HepG2 (cell line): Measurements from ENCODE around the gene EFNA4. TPM values are rescaled to one million over a fixed set of nuclear protein-coding genes. Genes with fewer than 3 reads are reported as not detected.

Experiments used
- CENPX ChIP-seq: sonication (generic); formaldehyde crosslinking; IDR thresholded peaks from 2 replicates; pipeline ENCODE4 v1.9.0; 2021; ENCODE audit warnings: mild to moderate bottlenecking, missing genetic modification reagents, moderate library complexity
- CHCHD3 ChIP-seq: sonication (generic); formaldehyde crosslinking; IDR thresholded peaks from 2 replicates; pipeline ENCODE4 v1.8.0; 2022; ENCODE audit warnings: mild to moderate bottlenecking, missing genetic modification reagents, moderate library complexity
- FLYWCH1 ChIP-seq: sonication (generic); formaldehyde crosslinking; IDR thresholded peaks from 2 replicates; pipeline ENCODE4 v1.8.1; 2023; ENCODE audit warnings: mild to moderate bottlenecking, missing genetic modification reagents
- FOXM1 ChIP-seq: sonication (generic); formaldehyde crosslinking; IDR thresholded peaks from 2 replicates; pipeline ENCODE4 v1.5.0; 2020; ENCODE audit warnings: missing genetic modification reagents
- KLF13 ChIP-seq: sonication (generic); formaldehyde crosslinking; IDR thresholded peaks from 2 replicates; pipeline ENCODE4 v1.4.0; 2020; ENCODE audit warnings: mild to moderate bottlenecking, missing genetic modification reagents
- MXD1 ChIP-seq: sonication (generic); formaldehyde crosslinking; IDR thresholded peaks from 2 replicates; pipeline ENCODE4 v1.4.0; 2020; ENCODE audit warnings: mild to moderate bottlenecking, missing genetic modification reagents
- MXD4 ChIP-seq: IDR thresholded peaks from 2 replicates; pipeline ENCODE4 v1.6.1; 2016; ENCODE audit warnings: mild to moderate bottlenecking, missing biosample characterization, missing genetic modification reagents
- POGZ ChIP-seq: sonication (generic); formaldehyde crosslinking; IDR thresholded peaks from 2 replicates; pipeline ENCODE4 v1.4.0; 2020; ENCODE audit warnings: mild to moderate bottlenecking, missing genetic modification reagents
- RBM39 ChIP-seq: fragments of 200-400 bp; formaldehyde crosslinking; IDR thresholded peaks from one replicate; pipeline ENCODE4 v1.6.1; 2018; ENCODE audit warnings: antibody characterized with exemption, mild to moderate bottlenecking, low read depth, low read length; ENCODE audit not compliant: poor library complexity, severe bottlenecking
- SNRNP70 ChIP-seq: fragments of 200-400 bp; formaldehyde crosslinking; IDR thresholded peaks from 2 replicates; pipeline ENCODE4 v1.6.1; 2017; ENCODE audit warnings: mild to moderate bottlenecking, low read depth, low read length, moderate library complexity
- TSC22D2 ChIP-seq: sonication (generic); formaldehyde crosslinking; IDR thresholded peaks from 2 replicates; pipeline ENCODE4 v1.5.1; 2020; ENCODE audit warnings: missing genetic modification reagents, mild to moderate bottlenecking, borderline replicate concordance
- ZBTB3 ChIP-seq: sonication (generic); formaldehyde crosslinking; IDR thresholded peaks from 2 replicates; pipeline ENCODE4 v1.4.0; 2020; ENCODE audit warnings: low read depth, mild to moderate bottlenecking, moderate library complexity, missing genetic modification reagents, borderline replicate concordance
- ZNF205 ChIP-seq: IDR thresholded peaks from 2 replicates; pipeline ENCODE4 v1.6.1; 2018; ENCODE audit warnings: missing biosample characterization, missing genetic modification reagents
- ZNF232 ChIP-seq: sonication (generic); formaldehyde crosslinking; IDR thresholded peaks from 2 replicates; pipeline ENCODE4 v1.4.0; 2020; ENCODE audit warnings: missing genetic modification reagents, borderline replicate concordance
- ZNF234 ChIP-seq: sonication (generic); formaldehyde crosslinking; conservative IDR thresholded peaks from 2 replicates; pipeline ENCODE4 v1.5.1; 2020; ENCODE audit warnings: mild to moderate bottlenecking, missing genetic modification reagents
- ZNF549 ChIP-seq: sonication (generic); formaldehyde crosslinking; IDR thresholded peaks from 2 replicates; pipeline ENCODE4 v1.5.0; 2020; ENCODE audit warnings: missing genetic modification reagents
- ZNF562 ChIP-seq: sonication (generic); formaldehyde crosslinking; IDR thresholded peaks from 2 replicates; pipeline ENCODE4 v1.8.0; 2022; ENCODE audit warnings: missing genetic modification reagents, borderline replicate concordance
- ZNF761 ChIP-seq: sonication (generic); formaldehyde crosslinking; conservative IDR thresholded peaks from 2 replicates; pipeline ENCODE4 v1.4.0; 2020; ENCODE audit warnings: mild to moderate bottlenecking, missing genetic modification reagents
- ZNF781 ChIP-seq: sonication (generic); formaldehyde crosslinking; IDR thresholded peaks from 2 replicates; pipeline ENCODE4 v1.5.1; 2020; ENCODE audit warnings: borderline replicate concordance, mild to moderate bottlenecking, missing genetic modification reagents; ENCODE audit errors: not compliant biosample characterization
- polyA plus RNA-seq, 8 experiments: library from polyadenylated mRNA; depleted of rRNA in 3 of 8; stranded (reverse) in 7 of 8; unstranded in 1 of 8; fragments of >200 nt; fragmentation: Illumina TruSeq in 4 of 8; extraction: Trizol in 4 of 8; gene quantifications; 2 replicates each; pipeline versions ENCODE4 v1.2.1 to v1.2.3, GENCODE V29; 2011 to 2016; ENCODE audit warnings: low read depth in 4 of 8, missing spikeins in 1 of 8, mixed read lengths in 1 of 8; ENCODE audit not compliant: insufficient read depth in 1 of 8
- total RNA-seq, 5 experiments: library from RNA; depleted of rRNA; stranded (reverse); fragments of >200 nt; fragmentation: Illumina TruSeq; extraction: Trizol; gene quantifications; 2 replicates each; pipeline ENCODE4 v1.2.3, GENCODE V29; 2016; ENCODE audit warnings: low read depth in 1 of 5
- TF ChIP-seq, protein P1 (sequence below): sonication (generic); formaldehyde crosslinking; IDR thresholded peaks from 2 replicates; pipeline ENCODE4 v1.4.0; 2020; ENCODE audit warnings: mild to moderate bottlenecking, missing genetic modification reagents
- TF ChIP-seq, protein P2 (sequence below): IDR thresholded peaks from 2 replicates; pipeline ENCODE4 v1.6.1; 2016; ENCODE audit warnings: low read depth, control low read depth
- TF ChIP-seq, protein P3 (sequence below): sonication (generic); formaldehyde crosslinking; IDR thresholded peaks from 2 replicates; pipeline ENCODE4 v1.5.0; 2020; ENCODE audit warnings: mild to moderate bottlenecking, missing genetic modification reagents, moderate library complexity

Gene EFNA4
- total and polyA plus RNA-seq, 2 of the 13 experiments (the other 11 are each of a cell fraction or from before 2014, with no cell fraction given) = 12.0 to 17.2 TPM

DNA sequence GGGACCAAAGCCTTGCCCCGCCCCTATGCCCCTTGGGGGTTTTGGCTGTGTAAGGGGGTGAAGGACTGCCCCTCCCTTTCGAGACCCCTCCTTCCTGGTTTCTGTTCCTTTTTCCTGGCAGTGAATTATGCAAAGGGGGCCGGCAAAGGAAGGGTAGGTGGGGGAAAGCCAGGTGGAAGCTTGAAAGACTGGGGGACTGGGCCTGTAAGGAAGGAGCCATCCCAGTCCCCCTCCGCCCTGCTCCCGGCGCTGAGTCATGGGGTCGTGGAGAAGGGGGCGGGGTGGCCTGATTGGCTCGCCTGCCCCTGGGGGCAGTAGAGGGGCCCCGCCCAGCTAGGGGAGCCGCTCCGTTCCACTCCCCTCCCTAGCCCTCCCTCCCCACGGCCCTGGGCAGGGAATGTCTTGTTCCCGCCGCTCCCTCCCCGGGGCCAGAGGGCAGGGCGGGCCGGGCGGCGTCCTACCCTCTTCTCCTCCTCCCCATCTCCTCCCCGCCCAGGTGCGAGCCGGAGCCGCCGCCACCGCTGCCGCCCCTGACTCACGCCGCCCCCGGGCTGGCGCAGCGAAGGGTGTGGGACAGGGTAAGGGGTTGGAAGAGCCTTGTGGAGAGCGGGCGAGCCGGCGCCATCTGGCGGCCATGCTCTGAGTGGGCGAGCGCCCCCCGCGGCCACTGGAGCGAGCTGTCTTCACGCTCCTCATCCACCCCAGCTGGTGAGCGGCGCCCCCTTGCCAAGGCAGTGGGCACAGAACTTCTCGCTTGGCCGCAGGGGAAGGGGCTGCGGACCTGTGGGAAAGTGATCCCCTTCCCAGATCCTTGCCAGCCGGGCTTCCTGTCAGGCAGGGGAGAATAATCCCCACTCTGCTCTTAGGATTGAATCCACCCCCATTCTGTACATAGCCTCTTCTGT is 46.2 kb upstream of the EFNA4 start (continued):
- peak; percentile 73; the same call in 1 of the 2 replicates for TF ChIP-seq MXD4 (CRISPR knock-in tag)
- no peak for TF ChIP-seq KLF13 (CRISPR knock-in tag)
- no peak for TF ChIP-seq FOXM1 (CRISPR knock-in tag)
- TF ChIP-seq TSC22D2 = peak; percentile 28; the same call in 1 of the 2 replicates
- no peak for TF ChIP-seq ZNF562 (CRISPR knock-in tag)
- TF ChIP-seq ZNF549 = no peak
- TF ChIP-seq, protein P1, sequence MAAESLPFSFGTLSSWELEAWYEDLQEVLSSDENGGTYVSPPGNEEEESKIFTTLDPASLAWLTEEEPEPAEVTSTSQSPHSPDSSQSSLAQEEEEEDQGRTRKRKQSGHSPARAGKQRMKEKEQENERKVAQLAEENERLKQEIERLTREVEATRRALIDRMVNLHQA (CRISPR knock-in tag) = no peak
- no peak for TF ChIP-seq ZNF234 (CRISPR knock-in tag)
- TF ChIP-seq ZNF761 (CRISPR knock-in tag) = peak; percentile 69
- peak; percentile 73 for TF ChIP-seq ZNF205 (CRISPR knock-in tag)
- TF ChIP-seq ZBTB3 = no peak
- no peak for TF ChIP-seq ZNF232
- no peak for TF ChIP-seq CENPX
- TF ChIP-seq RBM39 = no peak
- TF ChIP-seq, protein P2, sequence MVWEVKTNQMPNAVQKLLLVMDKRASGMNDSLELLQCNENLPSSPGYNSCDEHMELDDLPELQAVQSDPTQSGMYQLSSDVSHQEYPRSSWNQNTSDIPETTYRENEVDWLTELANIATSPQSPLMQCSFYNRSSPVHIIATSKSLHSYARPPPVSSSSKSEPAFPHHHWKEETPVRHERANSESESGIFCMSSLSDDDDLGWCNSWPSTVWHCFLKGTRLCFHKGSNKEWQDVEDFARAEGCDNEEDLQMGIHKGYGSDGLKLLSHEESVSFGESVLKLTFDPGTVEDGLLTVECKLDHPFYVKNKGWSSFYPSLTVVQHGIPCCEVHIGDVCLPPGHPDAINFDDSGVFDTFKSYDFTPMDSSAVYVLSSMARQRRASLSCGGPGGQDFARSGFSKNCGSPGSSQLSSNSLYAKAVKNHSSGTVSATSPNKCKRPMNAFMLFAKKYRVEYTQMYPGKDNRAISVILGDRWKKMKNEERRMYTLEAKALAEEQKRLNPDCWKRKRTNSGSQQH (CRISPR knock-in tag) = 0 out of 2 replicates have a peak, but pooled peaks have one; percentile 57
- TF ChIP-seq, protein P3, sequence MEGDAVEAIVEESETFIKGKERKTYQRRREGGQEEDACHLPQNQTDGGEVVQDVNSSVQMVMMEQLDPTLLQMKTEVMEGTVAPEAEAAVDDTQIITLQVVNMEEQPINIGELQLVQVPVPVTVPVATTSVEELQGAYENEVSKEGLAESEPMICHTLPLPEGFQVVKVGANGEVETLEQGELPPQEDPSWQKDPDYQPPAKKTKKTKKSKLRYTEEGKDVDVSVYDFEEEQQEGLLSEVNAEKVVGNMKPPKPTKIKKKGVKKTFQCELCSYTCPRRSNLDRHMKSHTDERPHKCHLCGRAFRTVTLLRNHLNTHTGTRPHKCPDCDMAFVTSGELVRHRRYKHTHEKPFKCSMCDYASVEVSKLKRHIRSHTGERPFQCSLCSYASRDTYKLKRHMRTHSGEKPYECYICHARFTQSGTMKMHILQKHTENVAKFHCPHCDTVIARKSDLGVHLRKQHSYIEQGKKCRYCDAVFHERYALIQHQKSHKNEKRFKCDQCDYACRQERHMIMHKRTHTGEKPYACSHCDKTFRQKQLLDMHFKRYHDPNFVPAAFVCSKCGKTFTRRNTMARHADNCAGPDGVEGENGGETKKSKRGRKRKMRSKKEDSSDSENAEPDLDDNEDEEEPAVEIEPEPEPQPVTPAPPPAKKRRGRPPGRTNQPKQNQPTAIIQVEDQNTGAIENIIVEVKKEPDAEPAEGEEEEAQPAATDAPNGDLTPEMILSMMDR (CRISPR knock-in tag) = peak; percentile 99
- peak; percentile 69 for TF ChIP-seq ZNF781 (CRISPR knock-in tag)
- TF ChIP-seq POGZ (CRISPR knock-in tag) = peak; percentile 69
- peak; percentile 78; the same call in 1 of the 2 replicates for TF ChIP-seq MXD1 (CRISPR knock-in tag)
- TF ChIP-seq SNRNP70 = no peak
- TF ChIP-seq CHCHD3 (CRISPR knock-in tag) = peak; percentile 86; the same call in 1 of the 2 replicates
- no peak for TF ChIP-seq FLYWCH1 (CRISPR knock-in tag)
